Thymus (tissue), 11 donors: ENCODE data around the gene KLHL41. TPM values are rescaled to one million over a fixed set of nuclear protein-coding genes. Genes with fewer than 3 reads are reported as not detected.
"Not testable (repeated sequence)": the region's sequence is repeated elsewhere in the genome, so short reads cannot be mapped to it uniquely, and the experiment has no call there.

Experiments used
- DNase-seq, 9 donors: peaks; one replicate each; pipeline ENCODE4 v3.0.0-alpha.2; 2013; ENCODE audit warnings: low spot score in 9 of 9, low read depth in 6 of 9, missing footprints in 1 of 9
- H3K27ac ChIP-seq, 2 donors: one replicate each; pipeline ENCODE4 v1.5.1; 2013; ENCODE audit warnings: control low read depth in 1 of 2, low read depth in 1 of 2, low read length in 1 of 2, mild to moderate bottlenecking in 1 of 2, moderate library complexity in 1 of 2
- H3K27me3 ChIP-seq, 2 donors: one replicate each; pipeline ENCODE4 v1.5.1; 2013; ENCODE audit warnings: low read length in 1 of 2; ENCODE audit not compliant: control insufficient read depth in 2 of 2, insufficient read depth in 1 of 2
- H3K36me3 ChIP-seq, 2 donors: one replicate each; pipeline ENCODE4 v1.5.1; 2013; ENCODE audit warnings: low read length in 1 of 2, mild to moderate bottlenecking in 1 of 2, moderate library complexity in 1 of 2; ENCODE audit not compliant: control insufficient read depth in 2 of 2, insufficient read depth in 2 of 2
- H3K4me1 ChIP-seq, 2 donors: one replicate each; pipeline ENCODE4 v1.5.1; 2013; ENCODE audit warnings: low read length in 2 of 2; ENCODE audit not compliant: control insufficient read depth in 2 of 2, insufficient read depth in 2 of 2
- H3K4me3 ChIP-seq, 2 donors: one replicate each; pipeline ENCODE4 v1.5.1; 2013; ENCODE audit warnings: low read length in 2 of 2, control low read depth in 1 of 2, mild to moderate bottlenecking in 1 of 2
- H3K9me3 ChIP-seq, 2 donors: one replicate each; pipeline ENCODE4 v1.5.1; 2013; ENCODE audit warnings: low read length in 1 of 2, mild to moderate bottlenecking in 1 of 2; ENCODE audit not compliant: control insufficient read depth in 2 of 2, insufficient read depth in 1 of 2
- WGBS: extraction: QIAGEN DNeasy Blood & Tissue Kit; methylation state at CpG from one replicate; pipeline ENCODE4 v1.1.7; 2013; 5-methylcytosine and 5-hydroxymethylcytosine counted together
- polyA plus RNA-seq: library from polyadenylated mRNA; stranded (reverse); fragments of 200-250 nt; gene quantifications from one replicate; pipeline ENCODE4 v1.2.3, GENCODE V29; 2013
- total RNA-seq: library from RNA; stranded (reverse); fragments of 120-200 nt; gene quantifications from one replicate; pipeline ENCODE4 v1.2.4, GENCODE V29; 2013
- donor health status: healthy.

The KLHL41 gene
- total and polyA plus RNA-seq, 2 donors = 4.7 to 5.2 TPM

DNA sequence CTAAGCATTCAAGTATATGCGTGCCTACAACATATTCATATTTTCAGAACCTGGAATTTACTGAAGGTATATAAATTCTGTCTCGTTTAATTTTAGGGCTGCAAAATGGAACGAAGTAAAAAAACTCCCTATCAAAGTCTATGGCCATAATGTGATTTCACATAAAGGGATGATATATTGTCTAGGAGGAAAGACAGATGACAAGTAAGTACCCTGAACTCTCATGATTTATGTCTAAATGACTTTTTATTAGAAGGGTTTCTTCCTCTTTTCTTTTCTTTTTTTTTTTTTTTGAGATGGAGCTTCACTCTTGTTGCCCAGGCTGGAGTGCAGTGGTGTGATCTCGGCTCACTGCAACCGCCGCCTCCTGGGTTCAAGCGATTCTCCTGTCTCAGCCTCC lies 5.3 kb downstream of the KLHL41 start:
- not testable (repeated sequence) for H3K27me3 ChIP-seq, DNase-seq, H3K9me3 ChIP-seq, H3K4me3 ChIP-seq, H3K4me1 ChIP-seq, H3K27ac ChIP-seq, H3K36me3 ChIP-seq
- WGBS = 92% methylated on average over 7 of the region's 7 CpGs

GRCh38 chr2:169516488-169516995 lies 7.0 kb downstream of the KLHL41 start:
- DNase-seq, H3K36me3 ChIP-seq, H3K4me1 ChIP-seq, H3K9me3 ChIP-seq, H3K4me3 ChIP-seq, H3K27ac ChIP-seq, H3K27me3 ChIP-seq: not testable (repeated sequence)
- WGBS = 99% methylated on average over 10 of the region's 10 CpGs

DNA sequence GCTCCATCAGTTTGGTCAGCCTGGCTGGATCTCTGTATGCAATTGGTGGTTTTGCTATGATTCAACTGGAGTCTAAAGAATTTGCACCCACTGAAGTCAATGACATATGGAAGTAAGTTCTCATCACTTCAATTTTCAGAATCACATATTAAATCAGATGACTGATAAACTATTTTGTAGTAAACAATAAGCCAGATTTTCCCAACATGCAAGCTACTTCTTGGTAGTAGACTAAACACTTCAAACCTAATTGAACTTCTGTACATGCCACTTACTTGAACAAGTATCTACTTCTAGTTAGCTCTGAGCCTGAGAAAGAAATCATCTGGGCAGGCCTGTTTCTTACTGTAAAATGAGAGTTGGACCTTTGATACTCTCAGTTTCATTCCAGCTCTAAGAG lies 11.4 kb downstream of the KLHL41 start:
- no peak overlapping the region for H3K27ac ChIP-seq
- no peaks in the 10 kb centered on the region for H3K36me3 ChIP-seq
- no peak overlapping the region for H3K4me3 ChIP-seq
- DNase-seq = no peak
- H3K4me1 ChIP-seq = no peaks in the 10 kb centered on the region
- H3K9me3 ChIP-seq = no peaks in the 10 kb centered on the region
- H3K27me3 ChIP-seq = no peaks in the 10 kb centered on the region

- no peak overlapping the region for H3K27ac ChIP-seq
- peaks cover 0 to 1% of the 10 kb centered on the region in 2 donors for H3K36me3 ChIP-seq
- DNase-seq = no peak
- no peak overlapping the region for H3K4me3 ChIP-seq
- no peaks in the 10 kb centered on the region for H3K4me1 ChIP-seq
- 77% methylated on average over 5 of the region's 5 CpGs for WGBS
- H3K27me3 ChIP-seq = no peaks in the 10 kb centered on the region
- H3K9me3 ChIP-seq = no peaks in the 10 kb centered on the region
Observed at GRCh38 chr2:169523681-169524080, 14.2 kb downstream of the KLHL41 start.

DNA sequence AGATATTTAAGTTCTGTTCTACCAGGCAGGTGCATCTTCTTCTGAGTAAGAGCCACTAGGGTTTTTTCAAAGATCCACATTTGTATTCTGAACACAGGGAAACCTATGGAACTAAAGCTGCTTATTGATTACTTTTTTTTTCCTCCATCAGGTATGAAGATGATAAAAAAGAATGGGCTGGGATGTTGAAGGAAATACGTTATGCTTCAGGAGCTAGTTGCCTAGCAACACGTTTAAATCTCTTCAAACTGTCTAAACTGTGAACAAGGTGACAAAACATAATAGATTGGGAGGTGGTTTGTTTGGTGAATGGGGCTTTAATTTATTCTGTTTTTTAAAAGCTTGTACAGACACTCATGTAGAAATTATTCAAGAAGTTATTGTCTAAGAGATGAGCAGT lies 15.9 kb downstream of the KLHL41 start:
- no peak overlapping the region for H3K27ac ChIP-seq
- 96% methylated on average over 2 of the region's 2 CpGs for WGBS
- H3K27me3 ChIP-seq = no peaks in the 10 kb centered on the region
- no peak overlapping the region for H3K4me3 ChIP-seq
- H3K9me3 ChIP-seq = no peaks in the 10 kb centered on the region
- no peaks in the 10 kb centered on the region for H3K4me1 ChIP-seq
- DNase-seq = no peak
- peaks cover 5 to 8% of the 10 kb centered on the region in 2 donors for H3K36me3 ChIP-seq

DNA sequence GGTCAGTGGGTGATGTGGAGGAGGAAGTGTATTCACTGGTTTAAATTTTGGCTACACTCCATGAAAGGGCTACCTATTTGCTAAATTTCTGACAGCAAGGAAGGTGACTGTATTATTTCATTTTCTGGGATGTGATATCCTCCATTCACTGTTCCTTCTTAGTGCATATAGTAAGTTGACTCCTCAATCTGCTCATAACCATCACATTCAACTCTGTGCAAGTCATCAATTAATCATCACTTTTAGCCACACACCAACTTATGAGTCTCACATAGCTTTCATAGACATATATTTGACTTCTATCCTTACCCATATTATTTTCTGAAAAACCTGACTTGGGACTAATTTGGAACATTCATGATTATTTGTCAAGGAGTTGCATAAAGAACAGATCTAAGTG lies 16.9 kb downstream of the KLHL41 start:
- H3K4me1 ChIP-seq = no peaks in the 10 kb centered on the region
- H3K36me3 ChIP-seq = peaks cover 5 to 12% of the 10 kb centered on the region in 2 donors
- no peak overlapping the region for H3K27ac ChIP-seq
- H3K4me3 ChIP-seq = no peak overlapping the region
- no peaks in the 10 kb centered on the region for H3K9me3 ChIP-seq
- no peaks in the 10 kb centered on the region for H3K27me3 ChIP-seq
- no peak for DNase-seq

- H3K27me3 ChIP-seq = no peaks in the 10 kb centered on the region
- 11% methylated on average over 2 of the region's 2 CpGs for WGBS
- H3K36me3 ChIP-seq = peaks cover 5 to 12% of the 10 kb centered on the region in 2 donors
- DNase-seq = peak; percentile 16 to 78 (median 61)
- H3K27ac ChIP-seq = no peak overlapping the region
- no peak overlapping the region for H3K4me3 ChIP-seq
- H3K9me3 ChIP-seq = no peaks in the 10 kb centered on the region
- no peaks in the 10 kb centered on the region for H3K4me1 ChIP-seq
Observed at GRCh38 chr2:169528271-169528701, 18.8 kb downstream of the KLHL41 start.

DNA sequence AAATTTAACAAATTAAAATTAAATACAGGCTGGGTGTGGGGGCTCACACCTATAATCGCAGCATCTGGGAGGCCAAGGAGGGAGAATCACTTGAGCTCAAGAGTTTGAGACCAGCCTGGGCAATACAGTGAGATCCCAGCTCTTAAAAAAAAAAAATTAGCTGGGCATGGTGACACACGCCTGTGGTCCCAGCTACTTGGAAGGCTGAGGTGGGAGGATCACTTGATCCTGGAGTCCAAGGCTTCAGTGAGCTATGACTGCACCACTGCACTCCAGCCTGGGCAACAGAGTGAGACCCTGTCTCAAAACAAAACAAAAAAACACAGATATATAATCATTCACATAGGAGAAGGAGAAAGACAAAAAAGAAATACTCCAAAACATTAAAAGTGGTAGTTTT lies 30.0 kb downstream of the KLHL41 start:
- DNase-seq = not testable (repeated sequence)

GRCh38 chr2:169540146-169540545 lies 30.6 kb downstream of the KLHL41 start:
- no peaks in the 10 kb centered on the region for H3K27me3 ChIP-seq
- no peak overlapping the region for H3K27ac ChIP-seq
- 96% methylated on average over 2 of the region's 2 CpGs for WGBS
- H3K36me3 ChIP-seq = peaks cover 0 to 27% of the 10 kb centered on the region in 2 donors
- no peak for DNase-seq
- H3K4me3 ChIP-seq = no peak overlapping the region
- H3K4me1 ChIP-seq = no peaks in the 10 kb centered on the region
- H3K9me3 ChIP-seq = no peaks in the 10 kb centered on the region

More for the DNA sequence above, 30.0 kb downstream of the KLHL41 start:
- H3K27ac ChIP-seq, H3K4me1 ChIP-seq, H3K27me3 ChIP-seq, H3K9me3 ChIP-seq, H3K4me3 ChIP-seq: not testable (repeated sequence)
- WGBS = 99% methylated on average over 2 of the region's 2 CpGs
- peaks cover 0 to 26% of the 10 kb centered on the region in 2 donors for H3K36me3 ChIP-seq

DNA sequence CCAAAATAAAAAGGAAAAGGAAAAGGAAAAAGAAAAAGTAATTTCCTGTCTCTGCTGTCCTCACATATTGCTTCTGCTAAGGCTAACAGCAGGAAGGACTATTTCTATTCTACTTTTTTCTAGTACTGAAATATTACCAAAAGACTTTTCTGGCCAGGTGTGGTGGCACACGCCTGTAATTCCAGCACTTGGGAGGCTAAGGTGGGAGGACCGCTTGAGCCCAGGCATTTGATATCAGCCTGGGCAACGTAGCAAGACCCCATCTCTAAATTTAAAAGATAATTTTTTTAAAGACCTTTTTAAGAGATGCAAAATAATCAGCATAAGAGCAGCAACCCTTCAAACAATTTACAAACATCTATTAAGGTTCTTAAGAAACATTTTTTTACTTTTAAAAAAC lies 32.9 kb downstream of the KLHL41 start:
- no peaks in the 10 kb centered on the region for H3K9me3 ChIP-seq
- no peaks in the 10 kb centered on the region for H3K4me1 ChIP-seq

More for the DNA sequence above, 32.9 kb downstream of the KLHL41 start:
- H3K27ac ChIP-seq = no peak overlapping the region
- over 99% methylated on average over 3 of the region's 3 CpGs for WGBS
- H3K36me3 ChIP-seq = peaks cover 0 to 36% of the 10 kb centered on the region in 2 donors
- DNase-seq = no peak
- no peak overlapping the region for H3K4me3 ChIP-seq
- H3K27me3 ChIP-seq = no peaks in the 10 kb centered on the region
